ENCODE measurements around the gene MROH2B. TPM values are rescaled to one million over a fixed set of nuclear protein-coding genes. Genes with fewer than 3 reads are reported as not detected.

The MROH2B gene
- total and polyA plus RNA-seq, 2 donors (not counting 1 experiment from before 2014, with no cell fraction given), result not detected

GRCh38 chr5:40981420-40981819 is 89.7 kb downstream of the MROH2B start:
- no peak overlapping the region for H2AFZ ChIP-seq (ENCODE audit: insufficient read depth, low read depth, low read length, poor library complexity, severe bottlenecking)
- H3K4me1 ChIP-seq (ENCODE audit: control insufficient read depth in 2 of 2, insufficient read depth in 2 of 2, low read length in 2 of 2), result no peaks in the 10 kb centered on the region
- 88% methylated on average over 7 of the region's 9 CpGs for WGBS (ENCODE audit: insufficient coverage)
- TF ChIP-seq CTCF (IDR thresholded peaks at IDR 0.05), result no peak
- TF ChIP-seq EZH2 (IDR thresholded peaks at IDR 0.05; ENCODE audit: borderline replicate concordance, insufficient read depth, low read depth, low read length, poor library complexity, severe bottlenecking), result no peak
- no peaks in the 10 kb centered on the region for H4K20me1 ChIP-seq (ENCODE audit: control insufficient read depth, insufficient read depth, low read length, poor library complexity, severe bottlenecking)
- H3K79me2 ChIP-seq (ENCODE audit: control insufficient read depth, insufficient read depth, low read length), result no peaks in the 10 kb centered on the region
- H3K4me3 Mint-ChIP-seq, result no peak overlapping the region
- no peak for DNase-seq
- no peak overlapping the region for H3K9ac ChIP-seq (ENCODE audit: low read length)
- intact Hi-C loops (cut with micrococcal nuclease), result no loop called here
- ATAC-seq (ENCODE audit: low read depth), result no peak
- no peaks in the 10 kb centered on the region for H3K4me1 Mint-ChIP-seq
- H3K27me3 Mint-ChIP-seq, result peaks cover 3% of the 10 kb centered on the region
- H3K36me3 ChIP-seq (replicated peaks in 1 of 2; ENCODE audit: control extremely low read depth in 1 of 2, control insufficient read depth in 1 of 2, extremely low read depth in 1 of 2, insufficient read depth in 2 of 2, low read length in 1 of 2), result no peaks in the 10 kb centered on the region
- H3K4me2 ChIP-seq (replicated peaks; ENCODE audit: low read depth, low read length, poor library complexity, severe bottlenecking), result no peak overlapping the region
- no peak overlapping the region for H3K27ac ChIP-seq (ENCODE audit: low read length in 2 of 2)
- H3K27me3 ChIP-seq (replicated peaks in 1 of 4; ENCODE audit: control extremely low read depth in 1 of 4, control insufficient read depth in 3 of 4, insufficient read depth in 4 of 4, low read length in 3 of 4), result no peaks in the 10 kb centered on the region
- POLR2A ChIA-PET, result no interaction called here
- H3K4me3 ChIP-seq (ENCODE audit: control extremely low read depth in 1 of 5, extremely low read depth in 1 of 5, insufficient read depth in 1 of 5, low read depth in 2 of 5, low read length in 4 of 5), result no peak overlapping the region
- no peak overlapping the region for H3K27ac Mint-ChIP-seq
- CTCF ChIA-PET, result no interaction called here
- peaks cover 0 to 5% (median 0%) of the 10 kb centered on the region in 3 donors for H3K9me3 ChIP-seq (ENCODE audit: control extremely low read depth in 1 of 3, control insufficient read depth in 2 of 3, insufficient read depth in 1 of 3, low read length in 2 of 3)
- H3K9me3 Mint-ChIP-seq (ENCODE audit: insufficient read depth), result no peaks in the 10 kb centered on the region

GRCh38 chr5:40976836-40977235 is 94.3 kb downstream of the MROH2B start:
- H4K20me1 ChIP-seq (ENCODE audit: control insufficient read depth, insufficient read depth, low read length, poor library complexity, severe bottlenecking), result no peaks in the 10 kb centered on the region
- H3K36me3 ChIP-seq (replicated peaks in 1 of 2; ENCODE audit: control extremely low read depth in 1 of 2, control insufficient read depth in 1 of 2, extremely low read depth in 1 of 2, insufficient read depth in 2 of 2, low read length in 1 of 2), result no peaks in the 10 kb centered on the region
- no peak overlapping the region for H3K27ac Mint-ChIP-seq
- POLR2A ChIA-PET, result no interaction called here
- intact Hi-C loops (cut with micrococcal nuclease), result no loop called here
- H3K79me2 ChIP-seq (ENCODE audit: control insufficient read depth, insufficient read depth, low read length), result no peaks in the 10 kb centered on the region
- no peaks in the 10 kb centered on the region for H3K27me3 ChIP-seq (replicated peaks in 1 of 4; ENCODE audit: control extremely low read depth in 1 of 4, control insufficient read depth in 3 of 4, insufficient read depth in 4 of 4, low read length in 3 of 4)
- H2AFZ ChIP-seq (ENCODE audit: insufficient read depth, low read depth, low read length, poor library complexity, severe bottlenecking), result no peak overlapping the region
- TF ChIP-seq EZH2 (IDR thresholded peaks at IDR 0.05; ENCODE audit: borderline replicate concordance, insufficient read depth, low read depth, low read length, poor library complexity, severe bottlenecking) (no peak), CTCF (IDR thresholded peaks at IDR 0.05) (no peak)
- no peak overlapping the region for H3K4me3 Mint-ChIP-seq
- H3K4me1 ChIP-seq (ENCODE audit: control insufficient read depth in 2 of 2, insufficient read depth in 2 of 2, low read length in 2 of 2), result no peaks in the 10 kb centered on the region
- H3K27me3 Mint-ChIP-seq, result peaks cover 3% of the 10 kb centered on the region
- no peak overlapping the region for H3K4me2 ChIP-seq (replicated peaks; ENCODE audit: low read depth, low read length, poor library complexity, severe bottlenecking)
- H3K9me3 ChIP-seq (ENCODE audit: control extremely low read depth in 1 of 3, control insufficient read depth in 2 of 3, insufficient read depth in 1 of 3, low read length in 2 of 3), result peaks cover 0 to 5% (median 0%) of the 10 kb centered on the region in 3 donors
- H3K4me3 ChIP-seq (ENCODE audit: control extremely low read depth in 1 of 5, extremely low read depth in 1 of 5, insufficient read depth in 1 of 5, low read depth in 2 of 5, low read length in 4 of 5), result no peak overlapping the region
- no peak overlapping the region for H3K27ac ChIP-seq (ENCODE audit: low read length in 2 of 2)
- CTCF ChIA-PET, result no interaction called here
- no peaks in the 10 kb centered on the region for H3K9me3 Mint-ChIP-seq (ENCODE audit: insufficient read depth)
- no peak overlapping the region for H3K9ac ChIP-seq (ENCODE audit: low read length)
- DNase-seq, result no peak
- ATAC-seq (ENCODE audit: low read depth), result no peak
- no peaks in the 10 kb centered on the region for H3K4me1 Mint-ChIP-seq
- WGBS (ENCODE audit: insufficient coverage), result 85% methylated on average over 3 of the region's 3 CpGs
